LNCAP (cell line): ENCODE measurements around the gene COL5A1.

Experiments
- TF ChIP-seq, protein P1 (sequence below): fragments of 450-650 bp; IDR thresholded peaks from 2 replicates; pipeline ENCODE4 v1.5.1; 2017; ENCODE audit warnings: mild to moderate bottlenecking

COL5A1 gene

GRCh38 chr9:134782921-134783698 lies 141.5 kb downstream of the COL5A1 start:
- TF ChIP-seq, protein P1, sequence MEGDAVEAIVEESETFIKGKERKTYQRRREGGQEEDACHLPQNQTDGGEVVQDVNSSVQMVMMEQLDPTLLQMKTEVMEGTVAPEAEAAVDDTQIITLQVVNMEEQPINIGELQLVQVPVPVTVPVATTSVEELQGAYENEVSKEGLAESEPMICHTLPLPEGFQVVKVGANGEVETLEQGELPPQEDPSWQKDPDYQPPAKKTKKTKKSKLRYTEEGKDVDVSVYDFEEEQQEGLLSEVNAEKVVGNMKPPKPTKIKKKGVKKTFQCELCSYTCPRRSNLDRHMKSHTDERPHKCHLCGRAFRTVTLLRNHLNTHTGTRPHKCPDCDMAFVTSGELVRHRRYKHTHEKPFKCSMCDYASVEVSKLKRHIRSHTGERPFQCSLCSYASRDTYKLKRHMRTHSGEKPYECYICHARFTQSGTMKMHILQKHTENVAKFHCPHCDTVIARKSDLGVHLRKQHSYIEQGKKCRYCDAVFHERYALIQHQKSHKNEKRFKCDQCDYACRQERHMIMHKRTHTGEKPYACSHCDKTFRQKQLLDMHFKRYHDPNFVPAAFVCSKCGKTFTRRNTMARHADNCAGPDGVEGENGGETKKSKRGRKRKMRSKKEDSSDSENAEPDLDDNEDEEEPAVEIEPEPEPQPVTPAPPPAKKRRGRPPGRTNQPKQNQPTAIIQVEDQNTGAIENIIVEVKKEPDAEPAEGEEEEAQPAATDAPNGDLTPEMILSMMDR, result no peak

GRCh38 chr9:134783699-134784039 lies 142.1 kb downstream of the COL5A1 start:
- TF ChIP-seq, protein P1, result no peak

- TF ChIP-seq, protein P1, result no peak
Measured at GRCh38 chr9:134784577-134785305, 143.1 kb downstream of the COL5A1 start.

GRCh38 chr9:134785325-134786108 lies 143.9 kb downstream of the COL5A1 start:
- TF ChIP-seq, protein P1, result no peak

- TF ChIP-seq, protein P1, result no peak
Measured at GRCh38 chr9:134787601-134788531, 146.3 kb downstream of the COL5A1 start.

DNA sequence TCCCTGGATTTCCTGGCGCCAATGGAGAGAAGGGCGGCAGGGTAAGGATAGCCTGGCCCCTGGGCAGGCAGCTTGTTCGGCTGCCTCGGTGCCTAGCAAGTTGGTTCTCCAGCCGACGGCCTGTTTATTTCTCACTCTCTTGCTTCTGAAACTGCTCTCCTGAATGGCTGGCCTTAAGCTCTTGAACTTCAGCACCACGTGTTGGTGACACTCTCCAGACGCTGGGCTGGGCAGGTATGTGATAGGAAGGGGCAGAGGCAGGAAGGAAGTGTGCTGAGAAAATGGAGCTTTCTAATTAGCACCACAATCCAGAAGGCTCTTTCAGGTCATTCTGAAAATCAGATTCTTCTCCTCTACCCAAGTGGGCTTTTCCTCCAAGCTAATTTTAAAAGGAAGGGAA lies 147.6 kb downstream of the COL5A1 start:
- TF ChIP-seq, protein P1, result no peak

DNA sequence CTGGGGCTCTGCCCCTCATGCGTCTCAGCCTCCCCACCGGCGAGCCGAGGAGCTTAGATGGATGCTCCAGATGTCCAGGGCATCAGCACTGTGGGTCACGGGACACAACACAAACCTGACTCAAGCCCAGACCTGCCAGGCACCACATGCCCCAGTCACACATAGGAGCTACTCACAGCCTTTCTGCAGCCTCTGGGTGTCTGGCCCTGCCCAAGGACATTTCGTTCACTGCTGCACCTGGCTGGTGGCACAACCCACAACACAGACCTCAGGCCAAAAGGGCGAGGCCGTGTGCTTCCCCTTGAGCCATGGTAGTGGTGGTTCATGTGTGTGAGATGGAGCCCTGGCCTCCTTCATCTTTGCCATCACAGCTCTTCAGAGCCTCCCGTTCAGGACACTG lies 149.4 kb downstream of the COL5A1 start:
- TF ChIP-seq, protein P1, result no peak
